Measurements from ENCODE around the gene BRCC3.
"Not testable (repeated sequence)": the region's sequence is repeated elsewhere in the genome, so short reads cannot be mapped to it uniquely, and the experiment has no call there.

BRCC3 gene

GRCh38 chrX:155143959-155144548 is 72.7 kb downstream of the BRCC3 start:
- H3K9me3 Mint-ChIP-seq = no peaks in the 10 kb centered on the region
- CTCF ChIA-PET = no interaction called here
- peaks cover 4% of the 10 kb centered on the region for H3K27me3 Mint-ChIP-seq
- DNase-seq = no peak
- peak overlapping the region; percentile 12 for H3K27ac Mint-ChIP-seq
- no peaks in the 10 kb centered on the region for H3K36me3 Mint-ChIP-seq
- no peak overlapping the region for H3K4me3 Mint-ChIP-seq
- H3K4me1 Mint-ChIP-seq = peaks cover 8% of the 10 kb centered on the region

- Mint-ChIP-seq H3K36me3 (no peaks in the 10 kb centered on the region), H3K27me3 (peaks cover 4% of the 10 kb centered on the region), H3K27ac (no peak overlapping the region), H3K9me3 (no peaks in the 10 kb centered on the region), H3K4me3 (no peak overlapping the region), H3K4me1 (peaks cover 8% of the 10 kb centered on the region)
- no peak for DNase-seq
- CTCF ChIA-PET = no interaction called here
Measured at GRCh38 chrX:155144926-155145325, 73.6 kb downstream of the BRCC3 start.

GRCh38 chrX:155147612-155148011 is 76.3 kb downstream of the BRCC3 start:
- not testable (repeated sequence) for H3K4me3 Mint-ChIP-seq

GRCh38 chrX:155148166-155148565 is 76.9 kb downstream of the BRCC3 start:
- not testable (repeated sequence) for H3K4me1 Mint-ChIP-seq, H3K36me3 Mint-ChIP-seq, H3K9me3 Mint-ChIP-seq, H3K27me3 Mint-ChIP-seq, H3K4me3 Mint-ChIP-seq, H3K27ac Mint-ChIP-seq, DNase-seq
- CTCF ChIA-PET = interaction anchor here (0.7 to 2.2 kb wide), 5 partner anchors 18 to 231 kb away, joined by 3 to 20 read pairs (median 4); partner anchors contain the start of gene VBP1

More at GRCh38 chrX:155147612-155148011, 76.3 kb downstream of the BRCC3 start:
- H3K4me1 Mint-ChIP-seq, H3K27me3 Mint-ChIP-seq, DNase-seq, H3K36me3 Mint-ChIP-seq, H3K27ac Mint-ChIP-seq, H3K9me3 Mint-ChIP-seq, CTCF ChIA-PET: not testable (repeated sequence)

GRCh38 chrX:155148724-155149537 is 77.6 kb downstream of the BRCC3 start:
- CTCF ChIA-PET = interaction anchor here (0.7 to 2.2 kb wide), 6 partner anchors 17 to 231 kb away, joined by 3 to 20 read pairs (median 4); partner anchors contain the start of gene VBP1
- H3K27me3 Mint-ChIP-seq = no peaks in the 10 kb centered on the region
- H3K27ac Mint-ChIP-seq = no peak overlapping the region
- H3K4me3 Mint-ChIP-seq = no peak overlapping the region
- peak; percentile 54 for DNase-seq
- peaks cover 4% of the 10 kb centered on the region for H3K9me3 Mint-ChIP-seq
- peaks cover 6% of the 10 kb centered on the region for H3K4me1 Mint-ChIP-seq
- no peaks in the 10 kb centered on the region for H3K36me3 Mint-ChIP-seq

- H3K9me3 Mint-ChIP-seq = no peaks in the 10 kb centered on the region
- H3K27me3 Mint-ChIP-seq = no peaks in the 10 kb centered on the region
- no peak overlapping the region for H3K27ac Mint-ChIP-seq
- no peak overlapping the region for H3K4me3 Mint-ChIP-seq
- CTCF ChIA-PET = interaction anchor here (0.8 kb wide), 1 partner anchor 19 kb away, joined by 3 read pairs; no protein-coding TSS in a partner anchor
- H3K36me3 Mint-ChIP-seq = no peaks in the 10 kb centered on the region
- DNase-seq = no peak
- H3K4me1 Mint-ChIP-seq = no peaks in the 10 kb centered on the region
Measured at GRCh38 chrX:155169881-155170280, 98.6 kb downstream of the BRCC3 start.

Data from activated naive CD4-positive, alpha-beta T cell treated with anti-CD3 and anti-CD28 coated beads, Interleukin-2, amount 10 ng/mL, durations not matched to agents 7 days and 5 days (primary cell).